K562 (cell line): ENCODE data around the gene AQP11. TPM values are rescaled to one million over a fixed set of nuclear protein-coding genes. Genes with fewer than 3 reads are reported as not detected.

Experiments
- CHD4 ChIP-seq: fragments of 200-600 bp; sonication (generic); IDR thresholded peaks from 3 replicates; pipeline ENCODE4 v1.6.1; 2012; ENCODE audit warnings: low read depth, mild to moderate bottlenecking, mixed read lengths, low read length, inconsistent platforms; ENCODE audit not compliant: insufficient read depth, insufficient replicate concordance, poor library complexity, severe bottlenecking
- HOMEZ ChIP-seq: fragments of 250-450 bp; sonication (Bioruptor Pico); IDR thresholded peaks from 2 replicates; pipeline ENCODE4 v1.4.0; 2020; ENCODE audit warnings: mild to moderate bottlenecking, moderate library complexity
- MAZ ChIP-seq, 2 experiments: fragments of 450-650 bp in 1 of 2; sonication (generic) in 1 of 2; formaldehyde crosslinking; IDR thresholded peaks in 1 of 2; conservative IDR thresholded peaks in 1 of 2; 2 replicates each; pipeline versions ENCODE4 v1.4.0 to v1.5.0; 2020; ENCODE audit warnings: mild to moderate bottlenecking in 1 of 2, missing genetic modification reagents in 1 of 2
- MITF ChIP-seq: IDR thresholded peaks from 2 replicates; pipeline ENCODE4 v1.6.1; 2014; ENCODE audit warnings: antibody characterized with exemption
- MYNN ChIP-seq, 2 experiments: sonication (generic); formaldehyde crosslinking in 1 of 2; IDR thresholded peaks; 2 replicates each; pipeline versions ENCODE4 v1.5.0 to v1.6.1; 2016 to 2020; ENCODE audit warnings: antibody characterized with exemption in 1 of 2, missing genetic modification reagents in 1 of 2
- NCOR1 ChIP-seq: fragments of 450-650 bp; IDR thresholded peaks from 2 replicates; pipeline ENCODE4 v1.6.1; 2016; ENCODE audit warnings: mild to moderate bottlenecking, moderate library complexity
- POLR2A ChIP-seq: fragments of 450-650 bp; conservative IDR thresholded peaks from 2 replicates; pipeline ENCODE4 v1.6.1; 2016
- PRPF4 ChIP-seq: fragments of 200-400 bp; formaldehyde crosslinking; IDR thresholded peaks from one replicate; pipeline ENCODE4 v1.6.1; 2017; ENCODE audit warnings: low read length, low read depth, mild to moderate bottlenecking; ENCODE audit not compliant: insufficient read depth, poor library complexity, severe bottlenecking
- SIN3A ChIP-seq, 2 experiments: fragments of 150-350 bp in 1 of 2; IDR thresholded peaks; 2 replicates each; pipeline ENCODE4 v1.6.1; 2011 to 2016; ENCODE audit warnings: borderline replicate concordance in 2 of 2, low read depth in 2 of 2, low read length in 2 of 2, mild to moderate bottlenecking in 2 of 2, moderate library complexity in 2 of 2; ENCODE audit not compliant: control insufficient read depth in 1 of 2
- SP2 ChIP-seq: IDR thresholded peaks from 2 replicates; pipeline ENCODE4 v1.6.1; 2011; ENCODE audit warnings: mild to moderate bottlenecking, low read depth, low read length, moderate library complexity; ENCODE audit not compliant: poor library complexity, severe bottlenecking; ENCODE audit errors: extremely low read depth
- TAF1 ChIP-seq: IDR thresholded peaks from 2 replicates; pipeline ENCODE4 v1.6.1; 2011; ENCODE audit warnings: mild to moderate bottlenecking, low read length, moderate library complexity; ENCODE audit not compliant: insufficient read depth, control insufficient read depth, severe bottlenecking; ENCODE audit errors: extremely low read depth
- TRIM24 ChIP-seq, 2 experiments: fragments of 450-650 bp; IDR thresholded peaks; 2 replicates each; pipeline ENCODE4 v1.6.1; 2016
- ZFP30 ChIP-seq: fragments of 250-450 bp; sonication (Bioruptor Pico); IDR thresholded peaks from 2 replicates; pipeline ENCODE4 v1.8.0; 2022; ENCODE audit warnings: moderate library complexity, mild to moderate bottlenecking, inconsistent platforms, borderline replicate concordance
- ZNF224 ChIP-seq: sonication (generic); formaldehyde crosslinking; IDR thresholded peaks from 2 replicates; pipeline ENCODE4 v1.8.0; 2022; ENCODE audit warnings: mild to moderate bottlenecking, missing genetic modification reagents
- ZNF311 ChIP-seq: fragments of 250-450 bp; sonication (Bioruptor Pico); IDR thresholded peaks from 2 replicates; pipeline ENCODE4 v1.4.0; 2020; ENCODE audit warnings: mild to moderate bottlenecking, moderate library complexity
- ZNF696 ChIP-seq: fragments of 250-450 bp; sonication (Bioruptor Pico); conservative IDR thresholded peaks from 2 replicates; pipeline ENCODE4 v1.4.0; 2020; ENCODE audit warnings: mild to moderate bottlenecking, moderate library complexity
- ZNF699 ChIP-seq: fragments of 250-450 bp; sonication (Bioruptor Pico); IDR thresholded peaks from 2 replicates; pipeline ENCODE4 v1.8.0; 2021; ENCODE audit warnings: mild to moderate bottlenecking, moderate library complexity; ENCODE audit not compliant: insufficient replicate concordance
- polyA plus RNA-seq, 8 experiments: library from polyadenylated mRNA; depleted of rRNA in 4 of 8; stranded (reverse) in 5 of 8; unstranded in 3 of 8; fragments of >200 nt; fragmentation: Nextera tagmentation in 2 of 8; fragmentation: Illumina TruSeq in 1 of 8; extraction: Ambion mirVana in 2 of 8; extraction: Trizol in 1 of 8; gene quantifications; 2 replicates each; pipeline versions ENCODE4 v1.2.1 to v1.2.3, GENCODE V29; 2011 to 2014; ENCODE audit warnings: inconsistent platforms in 1 of 8, missing spikeins in 1 of 8
- total RNA-seq, 7 experiments: library from RNA; depleted of rRNA in 6 of 7; stranded (reverse); fragments of >200 nt in 6 of 7; fragmentation: Illumina TruSeq in 2 of 7; extraction: Trizol in 2 of 7; gene quantifications; 2 replicates each; pipeline versions ENCODE4 v1.2.1 to v1.2.3, GENCODE V29; 2011 to 2021; ENCODE audit warnings: low replicate concordance in 1 of 7
- TF ChIP-seq, protein P1 (sequence below): fragments of 250-450 bp; sonication (Bioruptor Pico); IDR thresholded peaks from 2 replicates; pipeline ENCODE4 v1.4.0; 2020; ENCODE audit warnings: mild to moderate bottlenecking, moderate library complexity

AQP11 gene
- total and polyA plus RNA-seq, 9 of the 15 experiments (the other 6 are each of a cell fraction or from before 2014, with no cell fraction given) = 0.09 to 1.0 (median 0.36) TPM

DNA sequence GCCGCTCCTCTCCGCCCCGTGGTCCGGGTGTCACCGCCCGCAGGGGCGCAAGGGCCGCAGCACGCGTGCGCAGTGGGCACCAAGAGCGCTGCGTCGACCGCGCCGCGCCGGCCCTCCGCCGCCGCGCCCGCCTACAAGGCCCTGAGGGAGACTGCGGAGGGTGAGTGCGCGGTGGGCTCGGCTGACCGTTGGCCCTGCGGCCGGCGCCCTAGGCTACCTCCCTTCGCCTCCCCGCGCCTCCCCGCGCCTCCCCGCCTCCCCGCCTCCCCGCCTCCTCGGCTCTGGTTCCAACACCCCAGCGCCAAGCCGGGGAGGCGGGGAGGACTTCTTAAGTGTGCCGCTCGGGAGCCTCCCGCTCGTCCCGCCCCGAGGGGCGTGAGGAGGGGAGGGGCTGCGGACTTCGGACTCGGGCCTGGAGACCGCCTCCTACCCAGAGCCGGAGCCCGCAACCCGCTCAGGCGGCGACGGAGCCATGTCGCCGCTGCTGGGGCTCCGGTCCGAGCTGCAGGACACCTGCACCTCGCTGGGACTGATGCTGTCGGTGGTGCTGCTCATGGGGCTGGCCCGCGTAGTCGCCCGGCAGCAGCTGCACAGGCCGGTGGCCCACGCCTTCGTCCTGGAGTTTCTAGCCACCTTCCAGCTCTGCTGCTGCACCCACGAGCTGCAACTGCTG is at the start of gene AQP11 (continued):
- no peak for TF ChIP-seq PRPF4
- TF ChIP-seq ZFP30 (CRISPR knock-in tag) = no peak
- TF ChIP-seq ZNF224 (CRISPR knock-in tag) = no peak
- no peak for TF ChIP-seq ZNF699
- no peak for TF ChIP-seq TRIM24 (IDR thresholded peaks at IDR 0.05)
- TF ChIP-seq CHD4 = no peak
- TF ChIP-seq ZNF311 (CRISPR knock-in tag) = no peak
- no peak for TF ChIP-seq MITF
- TF ChIP-seq HOMEZ = 0 out of 2 replicates have a peak, but pooled peaks have one; percentile 12
- TF ChIP-seq ZNF696 = no peak
- peak in 1 of 2 experiments; percentile 84; a peak in 2 of 4 replicates for TF ChIP-seq SIN3A (IDR thresholded peaks at IDR 0.05; ENCODE audit: borderline replicate concordance in 2 of 2, control insufficient read depth in 1 of 2, low read depth in 2 of 2, low read length in 2 of 2)
- TF ChIP-seq NCOR1 = no peak
- TF ChIP-seq MYNN (IDR thresholded peaks at IDR 0.05) = no peak
- TF ChIP-seq MYNN (CRISPR knock-in tag; IDR thresholded peaks at IDR 0.05) = no peak
- TF ChIP-seq SP2 = no peak
- TF ChIP-seq, protein P1, sequence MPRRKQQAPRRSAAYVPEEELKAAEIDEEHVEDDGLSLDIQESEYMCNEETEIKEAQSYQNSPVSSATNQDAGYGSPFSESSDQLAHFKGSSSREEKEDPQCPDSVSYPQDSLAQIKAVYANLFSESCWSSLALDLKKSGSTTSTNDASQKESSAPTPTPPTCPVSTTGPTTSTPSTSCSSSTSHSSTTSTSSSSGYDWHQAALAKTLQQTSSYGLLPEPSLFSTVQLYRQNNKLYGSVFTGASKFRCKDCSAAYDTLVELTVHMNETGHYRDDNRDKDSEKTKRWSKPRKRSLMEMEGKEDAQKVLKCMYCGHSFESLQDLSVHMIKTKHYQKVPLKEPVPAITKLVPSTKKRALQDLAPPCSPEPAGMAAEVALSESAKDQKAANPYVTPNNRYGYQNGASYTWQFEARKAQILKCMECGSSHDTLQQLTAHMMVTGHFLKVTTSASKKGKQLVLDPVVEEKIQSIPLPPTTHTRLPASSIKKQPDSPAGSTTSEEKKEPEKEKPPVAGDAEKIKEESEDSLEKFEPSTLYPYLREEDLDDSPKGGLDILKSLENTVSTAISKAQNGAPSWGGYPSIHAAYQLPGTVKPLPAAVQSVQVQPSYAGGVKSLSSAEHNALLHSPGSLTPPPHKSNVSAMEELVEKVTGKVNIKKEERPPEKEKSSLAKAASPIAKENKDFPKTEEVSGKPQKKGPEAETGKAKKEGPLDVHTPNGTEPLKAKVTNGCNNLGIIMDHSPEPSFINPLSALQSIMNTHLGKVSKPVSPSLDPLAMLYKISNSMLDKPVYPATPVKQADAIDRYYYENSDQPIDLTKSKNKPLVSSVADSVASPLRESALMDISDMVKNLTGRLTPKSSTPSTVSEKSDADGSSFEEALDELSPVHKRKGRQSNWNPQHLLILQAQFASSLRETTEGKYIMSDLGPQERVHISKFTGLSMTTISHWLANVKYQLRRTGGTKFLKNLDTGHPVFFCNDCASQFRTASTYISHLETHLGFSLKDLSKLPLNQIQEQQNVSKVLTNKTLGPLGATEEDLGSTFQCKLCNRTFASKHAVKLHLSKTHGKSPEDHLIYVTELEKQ (CRISPR knock-in tag) = no peak
- TF ChIP-seq MAZ (CRISPR knock-in tag; conservative IDR thresholded peaks at IDR 0.05 in 1 of 2, IDR thresholded peaks at IDR 0.05 in 1 of 2) = peak; percentile 64 to 70; a peak in 3 of 4 replicates
- TF ChIP-seq POLR2A = peak; percentile 59; the same call in 1 of the 2 replicates
- peak; percentile 59 for TF ChIP-seq TAF1
